Progenitor cell of endocrine pancreas (in vitro differentiated cells): ENCODE results near the gene NAPSA. TPM values are rescaled to one million over a fixed set of nuclear protein-coding genes. Genes with fewer than 3 reads are reported as not detected.
A peak's percentile ranks its signal among the peaks of the same experiment; 100 is the strongest.
"Not testable (repeated sequence)": the region's sequence is repeated elsewhere in the genome, so short reads cannot be mapped to it uniquely, and the experiment has no call there.

Source experiments
- DNase-seq: peaks from one replicate; pipeline ENCODE4 v3.0.0; 2021; ENCODE audit warnings: low spot score; ENCODE audit not compliant: unreplicated experiment
- H3K27ac Mint-ChIP-seq: 2 replicates; pipeline ENCODE4 v1.8.0; 2021; ENCODE audit warnings: mild to moderate bottlenecking, moderate library complexity, mixed read lengths
- H3K27me3 Mint-ChIP-seq: 2 replicates; pipeline ENCODE4 v1.8.0; 2021; ENCODE audit warnings: mixed read lengths
- H3K36me3 Mint-ChIP-seq: 2 replicates; pipeline ENCODE4 v1.8.0; 2022; ENCODE audit warnings: mixed read lengths; ENCODE audit not compliant: insufficient read depth
- H3K4me1 Mint-ChIP-seq: 2 replicates; pipeline ENCODE4 v1.8.0; 2021; ENCODE audit warnings: low read depth, mixed read lengths
- H3K4me3 Mint-ChIP-seq: 2 replicates; pipeline ENCODE4 v1.8.0; 2021; ENCODE audit warnings: low read depth, mild to moderate bottlenecking, moderate library complexity, mixed read lengths
- H3K9me3 Mint-ChIP-seq: 2 replicates; pipeline ENCODE4 v1.8.0; 2021; ENCODE audit warnings: low read depth, mixed read lengths
- total RNA-seq: library from RNA; stranded (reverse); gene quantifications from 2 replicates; pipeline ENCODE4 v1.2.1, GENCODE V29; 2021
- TF ChIP-seq, protein P1 (sequence below): fragments of 200-600 bp; sonication (generic); IDR thresholded peaks from one replicate; pipeline ENCODE4 v1.5.0; 2021; ENCODE audit warnings: antibody characterized with exemption, mild to moderate bottlenecking; ENCODE audit not compliant: unreplicated experiment

Gene NAPSA
- total RNA-seq, 1 donor from 2014 or later, result 2.7 TPM

DNA sequence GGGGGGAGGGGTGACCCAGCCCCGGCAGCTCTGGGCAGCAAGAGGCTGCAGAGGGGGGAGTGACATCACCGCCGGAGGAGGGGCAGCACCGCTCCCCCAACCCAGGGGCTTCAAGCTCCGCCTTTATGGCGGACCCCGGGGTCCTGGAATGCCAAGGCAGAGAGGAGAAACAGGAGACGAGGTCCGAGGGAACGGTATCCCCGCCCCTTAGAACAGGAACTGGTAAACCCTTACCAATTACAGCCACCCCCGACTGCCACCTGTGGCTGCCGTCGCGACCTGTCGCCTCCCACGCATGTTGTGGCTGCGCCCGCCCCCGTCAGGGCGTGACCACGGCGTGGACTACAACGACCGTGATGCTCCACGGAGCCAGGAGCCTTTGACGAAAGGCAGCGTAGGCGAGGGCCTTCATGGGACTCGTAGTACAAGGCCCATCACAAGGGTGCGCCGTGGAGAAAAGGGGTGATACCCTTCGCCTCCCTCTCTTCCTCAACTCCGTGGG lies 32.2 kb downstream of the NAPSA start:
- H3K4me3 Mint-ChIP-seq, result peak overlapping the region; percentile 79
- peak overlapping the region; percentile 98 for H3K27ac Mint-ChIP-seq
- peak; percentile 88 for DNase-seq
- peaks cover 8% of the 10 kb centered on the region for H3K27me3 Mint-ChIP-seq
- H3K36me3 Mint-ChIP-seq, result peaks cover 7% of the 10 kb centered on the region
- peaks cover 33% of the 10 kb centered on the region for H3K4me1 Mint-ChIP-seq
- TF ChIP-seq, protein P1, sequence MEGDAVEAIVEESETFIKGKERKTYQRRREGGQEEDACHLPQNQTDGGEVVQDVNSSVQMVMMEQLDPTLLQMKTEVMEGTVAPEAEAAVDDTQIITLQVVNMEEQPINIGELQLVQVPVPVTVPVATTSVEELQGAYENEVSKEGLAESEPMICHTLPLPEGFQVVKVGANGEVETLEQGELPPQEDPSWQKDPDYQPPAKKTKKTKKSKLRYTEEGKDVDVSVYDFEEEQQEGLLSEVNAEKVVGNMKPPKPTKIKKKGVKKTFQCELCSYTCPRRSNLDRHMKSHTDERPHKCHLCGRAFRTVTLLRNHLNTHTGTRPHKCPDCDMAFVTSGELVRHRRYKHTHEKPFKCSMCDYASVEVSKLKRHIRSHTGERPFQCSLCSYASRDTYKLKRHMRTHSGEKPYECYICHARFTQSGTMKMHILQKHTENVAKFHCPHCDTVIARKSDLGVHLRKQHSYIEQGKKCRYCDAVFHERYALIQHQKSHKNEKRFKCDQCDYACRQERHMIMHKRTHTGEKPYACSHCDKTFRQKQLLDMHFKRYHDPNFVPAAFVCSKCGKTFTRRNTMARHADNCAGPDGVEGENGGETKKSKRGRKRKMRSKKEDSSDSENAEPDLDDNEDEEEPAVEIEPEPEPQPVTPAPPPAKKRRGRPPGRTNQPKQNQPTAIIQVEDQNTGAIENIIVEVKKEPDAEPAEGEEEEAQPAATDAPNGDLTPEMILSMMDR, result peak; percentile 8
- H3K9me3 Mint-ChIP-seq, result peaks cover 12% of the 10 kb centered on the region

GRCh38 chr19:50332244-50333038 lies 33.0 kb downstream of the NAPSA start:
- Mint-ChIP-seq H3K4me3 (peak overlapping the region; percentile 79), H3K36me3 (peaks cover 6% of the 10 kb centered on the region), H3K27me3 (peaks cover 13% of the 10 kb centered on the region), H3K27ac (peak overlapping the region; percentile 98), H3K4me1 (peaks cover 35% of the 10 kb centered on the region), H3K9me3 (peaks cover 12% of the 10 kb centered on the region)
- TF ChIP-seq, protein P1, result no peak
- DNase-seq, result peak; percentile 41

DNA sequence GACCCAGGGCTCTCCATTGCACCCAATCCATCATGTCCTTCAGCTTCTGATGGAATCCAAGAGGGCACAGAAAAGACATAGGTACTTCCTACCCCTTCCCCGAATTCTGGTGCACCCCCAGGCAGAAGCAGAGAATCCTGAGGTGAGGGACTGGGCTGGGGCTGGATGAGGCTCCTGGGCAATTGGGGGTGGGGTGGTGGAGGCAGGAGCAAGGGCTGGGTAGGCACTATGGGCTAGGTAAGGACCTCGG lies 33.5 kb downstream of the NAPSA start:
- DNase-seq, result no peak
- peak overlapping the region; percentile 79 for H3K4me3 Mint-ChIP-seq
- peaks cover 18% of the 10 kb centered on the region for H3K27me3 Mint-ChIP-seq
- H3K36me3 Mint-ChIP-seq, result peaks cover 8% of the 10 kb centered on the region
- peaks cover 12% of the 10 kb centered on the region for H3K9me3 Mint-ChIP-seq
- H3K4me1 Mint-ChIP-seq, result peaks cover 40% of the 10 kb centered on the region
- H3K27ac Mint-ChIP-seq, result peak overlapping the region; percentile 98
- TF ChIP-seq, protein P1, result no peak

GRCh38 chr19:50331221-50331993 lies 34.0 kb downstream of the NAPSA start:
- Mint-ChIP-seq H3K9me3 (peaks cover 12% of the 10 kb centered on the region), H3K27ac (peak overlapping the region; percentile 98), H3K4me3 (peak overlapping the region; percentile 79), H3K27me3 (peaks cover 23% of the 10 kb centered on the region), H3K4me1 (peaks cover 42% of the 10 kb centered on the region), H3K36me3 (peaks cover 8% of the 10 kb centered on the region)
- TF ChIP-seq, protein P1, result no peak
- DNase-seq, result no peak

- Mint-ChIP-seq H3K36me3 (peaks cover 6% of the 10 kb centered on the region), H3K4me3 (peak overlapping the region; percentile 79)
Measured at GRCh38 chr19:50330365-50331078, 34.9 kb downstream of the NAPSA start.

GRCh38 chr19:50329926-50330294 lies 35.5 kb downstream of the NAPSA start:
- not testable (repeated sequence) for DNase-seq, H3K9me3 Mint-ChIP-seq, H3K36me3 Mint-ChIP-seq
- Mint-ChIP-seq H3K27me3 (peaks cover 27% of the 10 kb centered on the region), H3K4me1 (peaks cover 46% of the 10 kb centered on the region), H3K4me3 (peak overlapping the region; percentile 76), H3K27ac (peak overlapping the region; percentile 95)

More at GRCh38 chr19:50330365-50331078, 34.9 kb downstream of the NAPSA start:
- Mint-ChIP-seq H3K9me3 (peaks cover 9% of the 10 kb centered on the region), H3K4me1 (peaks cover 45% of the 10 kb centered on the region), H3K27me3 (peaks cover 27% of the 10 kb centered on the region), H3K27ac (peak overlapping the region; percentile 95)
- peak; percentile 87 for DNase-seq
- TF ChIP-seq, protein P1, result no peak
